GM23338 (cell line): ENCODE data around the gene DENR. TPM values are rescaled to one million over a fixed set of nuclear protein-coding genes. Genes with fewer than 3 reads are reported as not detected.

Source experiments
- ATAC-seq: fragments of 200-7000 bp; cut with Tn5 transposase; 3 replicates; pipeline ENCODE4 v1.9.1; 2020
- DNase-seq: peaks from one replicate; pipeline ENCODE4 v3.0.0-alpha.2; 2015; ENCODE audit warnings: low spot score
- H2AFZ ChIP-seq: fragments of 200-600 bp; sonication (generic); 2 replicates; pipeline ENCODE4 v1.8.0; 2016; ENCODE audit warnings: antibody characterized with exemption, mild to moderate bottlenecking, moderate library complexity
- H3F3A ChIP-seq: fragments of 200-600 bp; sonication (generic); replicated peaks from 2 replicates; pipeline ENCODE4 v1.8.0; 2017; ENCODE audit warnings: antibody characterized with exemption, mixed run types, low read depth
- H3K27ac ChIP-seq: fragments of 200-600 bp; sonication (generic); 2 replicates; pipeline ENCODE4 v1.6.1; 2016; ENCODE audit warnings: low read depth
- H3K27me3 ChIP-seq: fragments of 200-600 bp; sonication (generic); 2 replicates; pipeline ENCODE4 v1.8.0; 2016; ENCODE audit warnings: mild to moderate bottlenecking, mixed run types, moderate library complexity; ENCODE audit not compliant: insufficient read depth
- H3K36me3 ChIP-seq: fragments of 200-600 bp; sonication (generic); 2 replicates; pipeline ENCODE4 v1.8.0; 2016; ENCODE audit warnings: mild to moderate bottlenecking; ENCODE audit not compliant: insufficient read depth
- H3K4me1 ChIP-seq: fragments of 200-600 bp; sonication (generic); 2 replicates; pipeline ENCODE4 v1.8.0; 2016; ENCODE audit warnings: mild to moderate bottlenecking, moderate library complexity; ENCODE audit not compliant: insufficient read depth
- H3K4me2 ChIP-seq: fragments of 200-600 bp; sonication (generic); 2 replicates; pipeline ENCODE4 v1.7.1; 2017; ENCODE audit warnings: mixed run types
- H3K4me3 ChIP-seq: fragments of 200-600 bp; sonication (generic); 2 replicates; pipeline ENCODE4 v1.6.1; 2016; ENCODE audit warnings: mixed run types
- H3K79me2 ChIP-seq: fragments of 200-600 bp; sonication (generic); replicated peaks from 2 replicates; pipeline ENCODE4 v1.8.0; 2017; ENCODE audit warnings: mild to moderate bottlenecking; ENCODE audit not compliant: insufficient read depth
- H3K9me2 ChIP-seq: fragments of 200-600 bp; sonication (generic); 2 replicates; pipeline ENCODE4 v1.8.0; 2017; ENCODE audit not compliant: insufficient read depth
- H4K20me1 ChIP-seq: fragments of 200-600 bp; sonication (generic); replicated peaks from 2 replicates; pipeline ENCODE4 v1.8.0; 2017; ENCODE audit warnings: mild to moderate bottlenecking; ENCODE audit not compliant: insufficient read depth
- H3K27ac Mint-ChIP-seq: 2 replicates; pipeline ENCODE4 v1.8.0; 2020; ENCODE audit warnings: inconsistent platforms, mild to moderate bottlenecking, moderate library complexity, mixed read lengths
- H3K27me3 Mint-ChIP-seq: 3 replicates; pipeline ENCODE4 v1.8.0; 2022; ENCODE audit warnings: low read depth, mild to moderate bottlenecking, moderate library complexity, mixed read lengths, inconsistent platforms; ENCODE audit not compliant: insufficient read depth, poor library complexity
- H3K36me3 Mint-ChIP-seq: 3 replicates; pipeline ENCODE4 v1.8.0; 2021; ENCODE audit warnings: low read depth, mild to moderate bottlenecking, inconsistent platforms, moderate library complexity, mixed read lengths
- H3K4me1 Mint-ChIP-seq: 3 replicates; pipeline ENCODE4 v1.8.0; 2020; ENCODE audit warnings: mild to moderate bottlenecking, inconsistent platforms, mixed read lengths
- H3K4me3 Mint-ChIP-seq: 3 replicates; pipeline ENCODE4 v1.8.0; 2021; ENCODE audit warnings: moderate library complexity, mild to moderate bottlenecking, inconsistent platforms, mixed read lengths
- H3K9me3 Mint-ChIP-seq: 3 replicates; pipeline ENCODE4 v1.8.0; 2020; ENCODE audit warnings: moderate library complexity, mild to moderate bottlenecking, inconsistent platforms, mixed read lengths
- CREB1 ChIP-seq: fragments of 250-450 bp; sonication (Bioruptor Pico); IDR thresholded peaks from 2 replicates; pipeline ENCODE4 v1.5.0; 2020; ENCODE audit warnings: low read depth, mild to moderate bottlenecking, moderate library complexity
- EZH2phosphoT487 ChIP-seq: fragments of 200-600 bp; sonication (generic); IDR thresholded peaks from one replicate; pipeline ENCODE4 v1.8.1; 2018; ENCODE audit warnings: antibody characterized with exemption; ENCODE audit not compliant: unreplicated experiment
- POLR2AphosphoS5 ChIP-seq: IDR thresholded peaks from 2 replicates; pipeline ENCODE4 v1.6.1; 2016; ENCODE audit warnings: antibody characterized with exemption, low read depth
- STAT1 ChIP-seq: IDR thresholded peaks from one replicate; pipeline ENCODE4 v1.6.1; 2016; ENCODE audit warnings: antibody characterized with exemption; ENCODE audit not compliant: unreplicated experiment
- ZNF331 ChIP-seq: fragments of 250-450 bp; sonication (Bioruptor Pico); IDR thresholded peaks from 2 replicates; pipeline ENCODE4 v1.5.0; 2020; ENCODE audit warnings: low read depth, mild to moderate bottlenecking, moderate library complexity
- ZNF462 ChIP-seq: fragments of 250-450 bp; sonication (Bioruptor Pico); IDR thresholded peaks from 2 replicates; pipeline ENCODE4 v1.5.0; 2020; ENCODE audit warnings: mild to moderate bottlenecking, moderate library complexity
- polyA plus RNA-seq: library from polyadenylated mRNA; unstranded; fragments of >200 nt; fragmentation: Nextera tagmentation; extraction: Ambion mirVana; gene quantifications from 2 replicates; pipeline ENCODE4 v1.2.1, GENCODE V29; 2016
- total RNA-seq: library from RNA; depleted of rRNA; stranded (reverse); fragments of >200 nt; shearing (Covaris generic); gene quantifications from 2 replicates; pipeline ENCODE4 v1.2.3, GENCODE V29; 2014
- TF ChIP-seq, protein P1 (sequence below): IDR thresholded peaks from one replicate; pipeline ENCODE4 v1.6.1; 2018; ENCODE audit warnings: antibody characterized with exemption; ENCODE audit not compliant: unreplicated experiment

The DENR gene
- total and polyA plus RNA-seq, 2 experiments from 2014 or later = 55.2 to 130 TPM

DNA sequence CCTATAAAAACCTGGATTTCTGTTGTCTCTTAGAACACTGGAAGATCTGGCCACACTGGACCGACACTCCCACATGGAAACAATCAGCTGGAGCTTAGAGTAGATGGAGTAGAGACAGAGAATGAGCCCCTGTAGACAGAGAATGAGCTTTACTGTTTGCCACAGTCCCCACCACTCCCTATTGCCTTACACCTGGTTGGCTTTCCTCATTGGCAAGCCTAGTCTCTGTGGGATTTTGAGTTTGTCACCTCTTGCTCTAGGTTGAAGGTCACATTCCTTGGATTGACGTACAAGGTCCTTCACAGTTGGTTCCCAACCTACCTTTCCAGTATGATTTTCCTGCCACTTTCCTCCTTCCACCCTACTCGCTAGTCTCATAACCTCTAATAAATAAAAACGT, 20.0 kb upstream of the DENR start (continued):
- no peak for TF ChIP-seq ZNF462 (CRISPR knock-in tag)

DNA sequence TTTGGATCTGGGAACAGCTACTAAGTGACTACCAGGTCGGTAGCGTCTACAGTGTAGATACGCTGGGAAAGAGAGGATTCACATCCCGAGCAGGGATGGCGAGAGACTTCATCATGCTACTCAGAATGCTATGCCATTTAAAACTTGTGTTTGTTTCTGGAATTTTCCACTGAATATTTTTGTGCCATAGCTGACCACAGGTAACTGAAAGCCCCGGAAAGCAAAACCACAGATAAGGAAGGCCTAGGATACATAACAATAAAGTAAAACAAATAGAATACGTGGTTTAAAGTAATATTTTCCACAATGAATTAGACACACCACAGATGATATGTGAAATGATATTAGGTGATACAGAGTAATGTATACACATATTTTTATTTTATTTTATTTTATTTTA, 14.1 kb upstream of the DENR start:
- H3K4me1 Mint-ChIP-seq = no peaks in the 10 kb centered on the region

More for the DNA sequence above, 14.1 kb upstream of the DENR start:
- Histone ChIP-seq H2AFZ (no peak overlapping the region), H3K4me2 (no peak overlapping the region), H3K27me3 (no peaks in the 10 kb centered on the region), H3K27ac (no peak overlapping the region), H3K79me2 (no peaks in the 10 kb centered on the region), H3K4me3 (no peak overlapping the region), H4K20me1 (no peaks in the 10 kb centered on the region), H3K9me2 (no peaks in the 10 kb centered on the region), H3F3A (no peaks in the 10 kb centered on the region), H3K4me1 (no peaks in the 10 kb centered on the region), H3K36me3 (no peaks in the 10 kb centered on the region)
- H3K9me3 Mint-ChIP-seq = peaks cover 2% of the 10 kb centered on the region; the same call in 2 of the 3 replicates
- DNase-seq (no peak), ATAC-seq (no peak)
- peaks cover 4% of the 10 kb centered on the region for H3K27me3 Mint-ChIP-seq
- H3K4me3 Mint-ChIP-seq = no peak overlapping the region
- no peaks in the 10 kb centered on the region for H3K36me3 Mint-ChIP-seq
- H3K27ac Mint-ChIP-seq = no peak overlapping the region
- TF ChIP-seq CREB1 = no peak
- TF ChIP-seq EZH2phosphoT487 = no peak
- no peak for TF ChIP-seq ZNF331 (CRISPR knock-in tag)
- TF ChIP-seq, protein P1, sequence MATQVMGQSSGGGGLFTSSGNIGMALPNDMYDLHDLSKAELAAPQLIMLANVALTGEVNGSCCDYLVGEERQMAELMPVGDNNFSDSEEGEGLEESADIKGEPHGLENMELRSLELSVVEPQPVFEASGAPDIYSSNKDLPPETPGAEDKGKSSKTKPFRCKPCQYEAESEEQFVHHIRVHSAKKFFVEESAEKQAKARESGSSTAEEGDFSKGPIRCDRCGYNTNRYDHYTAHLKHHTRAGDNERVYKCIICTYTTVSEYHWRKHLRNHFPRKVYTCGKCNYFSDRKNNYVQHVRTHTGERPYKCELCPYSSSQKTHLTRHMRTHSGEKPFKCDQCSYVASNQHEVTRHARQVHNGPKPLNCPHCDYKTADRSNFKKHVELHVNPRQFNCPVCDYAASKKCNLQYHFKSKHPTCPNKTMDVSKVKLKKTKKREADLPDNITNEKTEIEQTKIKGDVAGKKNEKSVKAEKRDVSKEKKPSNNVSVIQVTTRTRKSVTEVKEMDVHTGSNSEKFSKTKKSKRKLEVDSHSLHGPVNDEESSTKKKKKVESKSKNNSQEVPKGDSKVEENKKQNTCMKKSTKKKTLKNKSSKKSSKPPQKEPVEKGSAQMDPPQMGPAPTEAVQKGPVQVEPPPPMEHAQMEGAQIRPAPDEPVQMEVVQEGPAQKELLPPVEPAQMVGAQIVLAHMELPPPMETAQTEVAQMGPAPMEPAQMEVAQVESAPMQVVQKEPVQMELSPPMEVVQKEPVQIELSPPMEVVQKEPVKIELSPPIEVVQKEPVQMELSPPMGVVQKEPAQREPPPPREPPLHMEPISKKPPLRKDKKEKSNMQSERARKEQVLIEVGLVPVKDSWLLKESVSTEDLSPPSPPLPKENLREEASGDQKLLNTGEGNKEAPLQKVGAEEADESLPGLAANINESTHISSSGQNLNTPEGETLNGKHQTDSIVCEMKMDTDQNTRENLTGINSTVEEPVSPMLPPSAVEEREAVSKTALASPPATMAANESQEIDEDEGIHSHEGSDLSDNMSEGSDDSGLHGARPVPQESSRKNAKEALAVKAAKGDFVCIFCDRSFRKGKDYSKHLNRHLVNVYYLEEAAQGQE = no peak
- TF ChIP-seq POLR2AphosphoS5 = no peak
- no peak for TF ChIP-seq STAT1
